WTC11 (cell line): Measurements from ENCODE around the gene RNF150. TPM values are rescaled to one million over a fixed set of nuclear protein-coding genes. Genes with fewer than 3 reads are reported as not detected.

ENCODE experiments used
- ATAC-seq: fragments of 200-7000 bp; cut with Tn5 transposase; 2 replicates; pipeline ENCODE4 v1.10.0; 2021; ENCODE audit warnings: mild to moderate bottlenecking, moderate library complexity
- CTCF ChIA-PET: fragments of 300-600 bp; sonication (Branson Sonifier 250); formaldehyde crosslinking; loops from one replicate; lab custom pipeline; 2021; ENCODE audit warnings: antibody characterized with exemption; lab: Charles Lee
- POLR2A ChIA-PET: fragments of 350-600 bp; sonication (Branson Sonifier 250); formaldehyde crosslinking; loops from one replicate; lab custom pipeline; 2021; ENCODE audit warnings: antibody characterized with exemption; lab: Charles Lee
- DNase-seq: peaks from one replicate; pipeline ENCODE4 v3.0.0; 2021; ENCODE audit warnings: low spot score
- H3K27ac Mint-ChIP-seq: 2 replicates; pipeline ENCODE4 v1.8.0; 2021; ENCODE audit warnings: mixed read lengths
- H3K27me3 Mint-ChIP-seq: 2 replicates; pipeline ENCODE4 v1.8.0; 2021; ENCODE audit warnings: low read depth, mild to moderate bottlenecking, moderate library complexity, mixed read lengths
- H3K36me3 Mint-ChIP-seq: 2 replicates; pipeline ENCODE4 v1.8.0; 2021; ENCODE audit warnings: mixed read lengths
- H3K4me1 Mint-ChIP-seq: 2 replicates; pipeline ENCODE4 v1.8.0; 2022; ENCODE audit warnings: mixed read lengths
- H3K4me3 Mint-ChIP-seq: 2 replicates; pipeline ENCODE4 v1.8.0; 2021; ENCODE audit warnings: mild to moderate bottlenecking, moderate library complexity, mixed read lengths
- H3K9me3 Mint-ChIP-seq: 2 replicates; pipeline ENCODE4 v1.8.0; 2021; ENCODE audit warnings: mixed read lengths
- AR ChIP-seq: fragments of 250-450 bp; sonication (Bioruptor Pico); IDR thresholded peaks from 2 replicates; pipeline ENCODE4 v1.9.0; 2021; ENCODE audit warnings: mild to moderate bottlenecking
- ATF3 ChIP-seq: sonication (generic); formaldehyde crosslinking; conservative IDR thresholded peaks from 2 replicates; pipeline ENCODE4 v1.8.1; 2022; ENCODE audit warnings: mild to moderate bottlenecking, missing genetic modification reagents
- CBFB ChIP-seq: sonication (generic); formaldehyde crosslinking; IDR thresholded peaks from 2 replicates; pipeline ENCODE4 v1.8.1; 2022; ENCODE audit warnings: mild to moderate bottlenecking, low read depth, missing genetic modification reagents
- CTCF ChIP-seq: fragments of 200-600 bp; IDR thresholded peaks from 2 replicates; pipeline ENCODE4 v1.8.0; 2022; ENCODE audit warnings: antibody characterized with exemption
- ESRRA ChIP-seq: sonication (generic); formaldehyde crosslinking; IDR thresholded peaks from 2 replicates; pipeline ENCODE4 v1.8.1; 2022; ENCODE audit warnings: mild to moderate bottlenecking, missing genetic modification reagents, borderline replicate concordance
- FOXJ3 ChIP-seq: sonication (generic); formaldehyde crosslinking; IDR thresholded peaks from 2 replicates; pipeline ENCODE4 v1.9.0; 2021; ENCODE audit warnings: missing genetic modification reagents, mild to moderate bottlenecking, borderline replicate concordance
- GRHL2 ChIP-seq: fragments of 250-450 bp; sonication (Bioruptor Pico); IDR thresholded peaks from 2 replicates; pipeline ENCODE4 v1.8.0; 2022; ENCODE audit warnings: mild to moderate bottlenecking, moderate library complexity; ENCODE audit not compliant: insufficient replicate concordance, severe bottlenecking
- JUN ChIP-seq: sonication (generic); formaldehyde crosslinking; IDR thresholded peaks from 2 replicates; pipeline ENCODE4 v1.8.0; 2023; ENCODE audit warnings: mild to moderate bottlenecking, missing genetic modification reagents
- KAT7 ChIP-seq: sonication (generic); formaldehyde crosslinking; IDR thresholded peaks from 2 replicates; pipeline ENCODE4 v1.8.1; 2023; ENCODE audit warnings: missing genetic modification reagents, mild to moderate bottlenecking, borderline replicate concordance
- MAX ChIP-seq: sonication (generic); formaldehyde crosslinking; IDR thresholded peaks from 2 replicates; pipeline ENCODE4 v1.8.0; 2022; ENCODE audit warnings: mild to moderate bottlenecking, missing genetic modification reagents
- MXD4 ChIP-seq: fragments of 250-450 bp; sonication (Bioruptor Pico); IDR thresholded peaks from 2 replicates; pipeline ENCODE4 v1.8.0; 2021; ENCODE audit warnings: mild to moderate bottlenecking, moderate library complexity, borderline replicate concordance
- NFATC4 ChIP-seq: fragments of 250-450 bp; sonication (Bioruptor Pico); IDR thresholded peaks from 2 replicates; pipeline ENCODE4 v1.9.0; 2021; ENCODE audit warnings: mild to moderate bottlenecking
- NR1H2 ChIP-seq: sonication (generic); formaldehyde crosslinking; IDR thresholded peaks from 2 replicates; pipeline ENCODE4 v1.9.0; 2021; ENCODE audit warnings: mild to moderate bottlenecking, moderate library complexity, missing genetic modification reagents
- NR3C1 ChIP-seq: sonication (generic); formaldehyde crosslinking; conservative IDR thresholded peaks from 2 replicates; pipeline ENCODE4 v1.8.1; 2023; ENCODE audit warnings: low read depth, mild to moderate bottlenecking, missing genetic modification reagents
- SP1 ChIP-seq: sonication (generic); formaldehyde crosslinking; conservative IDR thresholded peaks from 2 replicates; pipeline ENCODE4 v1.8.1; 2022; ENCODE audit warnings: missing genetic modification reagents
- ZNF138 ChIP-seq: sonication (generic); formaldehyde crosslinking; conservative IDR thresholded peaks from 2 replicates; pipeline ENCODE4 v1.8.1; 2022; ENCODE audit warnings: mild to moderate bottlenecking, moderate library complexity, missing genetic modification reagents
- ZNF263 ChIP-seq: sonication (generic); formaldehyde crosslinking; IDR thresholded peaks from 2 replicates; pipeline ENCODE4 v1.8.1; 2022; ENCODE audit warnings: low read depth, mild to moderate bottlenecking, moderate library complexity, missing genetic modification reagents
- ZNF512 ChIP-seq: sonication (generic); formaldehyde crosslinking; IDR thresholded peaks from 2 replicates; pipeline ENCODE4 v1.8.1; 2022; ENCODE audit warnings: missing genetic modification reagents, borderline replicate concordance
- total RNA-seq: library from RNA; stranded (reverse); gene quantifications from 3 replicates; pipeline ENCODE4 v1.2.3, GENCODE V29; 2021
- TF ChIP-seq, protein P1 (sequence below): fragments of 250-450 bp; sonication (Bioruptor Pico); conservative IDR thresholded peaks from 2 replicates; pipeline ENCODE4 v1.9.0; 2021; ENCODE audit warnings: mild to moderate bottlenecking
- TF ChIP-seq, protein P2 (sequence below): sonication (generic); formaldehyde crosslinking; IDR thresholded peaks from 2 replicates; pipeline ENCODE4 v1.8.1; 2022; ENCODE audit warnings: low read depth, missing genetic modification reagents, borderline replicate concordance
- TF ChIP-seq, protein P3 (sequence below): sonication (generic); formaldehyde crosslinking; IDR thresholded peaks from 2 replicates; pipeline ENCODE4 v1.8.1; 2022; ENCODE audit warnings: mild to moderate bottlenecking, missing genetic modification reagents, moderate library complexity, borderline replicate concordance
- TF ChIP-seq, protein P4 (sequence below): sonication (generic); formaldehyde crosslinking; IDR thresholded peaks from 2 replicates; pipeline ENCODE4 v1.8.1; 2023; ENCODE audit warnings: mild to moderate bottlenecking, missing genetic modification reagents

RNF150 gene
- total RNA-seq, 1 experiment from 2014 or later: 5.9 TPM

GRCh38 chr4:141009931-141010330 is 123.3 kb downstream of the RNF150 start:
- Mint-ChIP-seq H3K27me3 (no peaks in the 10 kb centered on the region), H3K4me1 (no peaks in the 10 kb centered on the region), H3K36me3 (peaks cover 10% of the 10 kb centered on the region), H3K4me3 (no peak overlapping the region), H3K27ac (no peak overlapping the region), H3K9me3 (peaks cover 19% of the 10 kb centered on the region)
- DNase-seq (no peak), ATAC-seq (no peak)
- CTCF ChIA-PET: no interaction called here
- POLR2A ChIA-PET: no interaction called here
- TF ChIP-seq, protein P1, sequence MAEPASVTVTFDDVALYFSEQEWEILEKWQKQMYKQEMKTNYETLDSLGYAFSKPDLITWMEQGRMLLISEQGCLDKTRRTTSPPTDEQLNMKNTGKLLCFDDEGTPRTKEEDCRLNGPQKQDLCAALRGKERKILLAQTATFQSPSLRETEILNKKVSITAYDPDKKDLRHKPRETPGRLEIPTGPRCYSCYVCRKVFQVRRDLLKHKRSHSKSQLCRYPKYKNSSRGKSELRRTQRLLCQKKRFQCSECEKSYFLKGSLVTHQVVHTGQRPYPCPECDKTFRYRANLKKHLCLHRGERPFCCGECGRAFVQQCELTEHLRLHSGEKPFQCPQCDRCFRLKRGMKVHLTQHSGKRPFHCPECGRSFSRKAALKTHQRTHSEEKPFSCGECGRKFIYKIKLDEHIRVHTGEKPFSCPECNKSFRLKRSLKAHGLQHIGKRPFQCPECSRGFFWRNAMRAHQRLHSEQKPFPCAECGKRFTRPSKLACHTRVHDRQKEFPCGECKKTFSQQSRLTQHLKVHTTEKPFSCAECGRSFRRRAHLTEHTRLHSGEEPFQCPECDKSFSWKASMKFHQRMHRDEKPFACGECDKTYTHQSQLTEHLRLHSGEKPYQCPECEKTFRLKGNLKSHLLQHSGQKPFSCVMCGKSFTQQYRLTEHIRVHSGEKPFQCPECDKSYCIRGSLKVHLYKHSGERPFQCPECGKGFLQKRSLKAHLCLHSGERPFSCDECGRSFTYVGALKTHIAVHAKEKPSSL (CRISPR knock-in tag): no peak
- TF ChIP-seq JUN (CRISPR knock-in tag) (no peak), MAX (CRISPR knock-in tag) (no peak), FOXJ3 (CRISPR knock-in tag) (no peak), ZNF263 (CRISPR knock-in tag) (no peak), KAT7 (no peak), NFATC4 (no peak), ESRRA (no peak)
- TF ChIP-seq, protein P2, sequence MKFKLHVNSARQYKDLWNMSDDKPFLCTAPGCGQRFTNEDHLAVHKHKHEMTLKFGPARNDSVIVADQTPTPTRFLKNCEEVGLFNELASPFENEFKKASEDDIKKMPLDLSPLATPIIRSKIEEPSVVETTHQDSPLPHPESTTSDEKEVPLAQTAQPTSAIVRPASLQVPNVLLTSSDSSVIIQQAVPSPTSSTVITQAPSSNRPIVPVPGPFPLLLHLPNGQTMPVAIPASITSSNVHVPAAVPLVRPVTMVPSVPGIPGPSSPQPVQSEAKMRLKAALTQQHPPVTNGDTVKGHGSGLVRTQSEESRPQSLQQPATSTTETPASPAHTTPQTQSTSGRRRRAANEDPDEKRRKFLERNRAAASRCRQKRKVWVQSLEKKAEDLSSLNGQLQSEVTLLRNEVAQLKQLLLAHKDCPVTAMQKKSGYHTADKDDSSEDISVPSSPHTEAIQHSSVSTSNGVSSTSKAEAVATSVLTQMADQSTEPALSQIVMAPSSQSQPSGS (CRISPR knock-in tag): no peak
- TF ChIP-seq, all 79 proteins: peak for 0

DNA sequence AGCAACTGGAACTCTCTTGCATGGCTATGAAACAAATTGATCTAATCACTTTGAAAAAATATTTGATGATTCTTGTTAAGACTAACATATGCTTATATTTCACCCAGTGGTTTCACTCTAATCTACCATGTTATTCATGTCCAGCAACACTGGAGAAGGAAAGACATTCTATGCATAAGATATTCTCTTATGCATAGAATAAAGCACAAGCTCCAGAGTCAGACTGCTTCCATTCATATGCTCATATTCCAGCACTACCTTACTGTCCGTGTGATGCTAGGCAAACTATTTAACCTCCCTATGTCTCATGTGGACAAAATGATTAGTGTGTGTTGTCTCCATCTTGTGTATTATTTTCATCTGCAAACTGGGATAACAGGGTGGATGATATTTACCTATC is 124.1 kb downstream of the RNF150 start:
- Mint-ChIP-seq H3K4me1 (no peaks in the 10 kb centered on the region), H3K27me3 (no peaks in the 10 kb centered on the region), H3K9me3 (peaks cover 19% of the 10 kb centered on the region), H3K36me3 (peaks cover 10% of the 10 kb centered on the region), H3K4me3 (no peak overlapping the region), H3K27ac (no peak overlapping the region)
- DNase-seq (no peak), ATAC-seq (no peak)
- CTCF ChIA-PET: no interaction called here
- POLR2A ChIA-PET: no interaction called here
- TF ChIP-seq SP1 (CRISPR knock-in tag): no peak
- no peak for TF ChIP-seq CBFB
- TF ChIP-seq ZNF512 (CRISPR knock-in tag): no peak
- TF ChIP-seq AR: no peak
- TF ChIP-seq, protein P3, sequence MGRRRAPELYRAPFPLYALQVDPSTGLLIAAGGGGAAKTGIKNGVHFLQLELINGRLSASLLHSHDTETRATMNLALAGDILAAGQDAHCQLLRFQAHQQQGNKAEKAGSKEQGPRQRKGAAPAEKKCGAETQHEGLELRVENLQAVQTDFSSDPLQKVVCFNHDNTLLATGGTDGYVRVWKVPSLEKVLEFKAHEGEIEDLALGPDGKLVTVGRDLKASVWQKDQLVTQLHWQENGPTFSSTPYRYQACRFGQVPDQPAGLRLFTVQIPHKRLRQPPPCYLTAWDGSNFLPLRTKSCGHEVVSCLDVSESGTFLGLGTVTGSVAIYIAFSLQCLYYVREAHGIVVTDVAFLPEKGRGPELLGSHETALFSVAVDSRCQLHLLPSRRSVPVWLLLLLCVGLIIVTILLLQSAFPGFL (CRISPR knock-in tag): no peak
- TF ChIP-seq CTCF: no peak
- TF ChIP-seq, protein P4, sequence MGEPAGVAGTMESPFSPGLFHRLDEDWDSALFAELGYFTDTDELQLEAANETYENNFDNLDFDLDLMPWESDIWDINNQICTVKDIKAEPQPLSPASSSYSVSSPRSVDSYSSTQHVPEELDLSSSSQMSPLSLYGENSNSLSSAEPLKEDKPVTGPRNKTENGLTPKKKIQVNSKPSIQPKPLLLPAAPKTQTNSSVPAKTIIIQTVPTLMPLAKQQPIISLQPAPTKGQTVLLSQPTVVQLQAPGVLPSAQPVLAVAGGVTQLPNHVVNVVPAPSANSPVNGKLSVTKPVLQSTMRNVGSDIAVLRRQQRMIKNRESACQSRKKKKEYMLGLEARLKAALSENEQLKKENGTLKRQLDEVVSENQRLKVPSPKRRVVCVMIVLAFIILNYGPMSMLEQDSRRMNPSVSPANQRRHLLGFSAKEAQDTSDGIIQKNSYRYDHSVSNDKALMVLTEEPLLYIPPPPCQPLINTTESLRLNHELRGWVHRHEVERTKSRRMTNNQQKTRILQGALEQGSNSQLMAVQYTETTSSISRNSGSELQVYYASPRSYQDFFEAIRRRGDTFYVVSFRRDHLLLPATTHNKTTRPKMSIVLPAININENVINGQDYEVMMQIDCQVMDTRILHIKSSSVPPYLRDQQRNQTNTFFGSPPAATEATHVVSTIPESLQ: no peak
- no peak for TF ChIP-seq ATF3 (CRISPR knock-in tag)
- TF ChIP-seq FOXJ3 (CRISPR knock-in tag): no peak
- no peak for TF ChIP-seq ZNF138
- no peak for TF ChIP-seq NR3C1 (CRISPR knock-in tag)
- TF ChIP-seq GRHL2 (CRISPR knock-in tag): no peak
- TF ChIP-seq MXD4 (CRISPR knock-in tag): no peak
- TF ChIP-seq NR1H2 (CRISPR knock-in tag): no peak
